Measurements from ENCODE around the gene FBLN1. TPM values are rescaled to one million over a fixed set of nuclear protein-coding genes. Genes with fewer than 3 reads are reported as not detected.

FBLN1 gene
- total and polyA plus RNA-seq, 2 of the 13 experiments (the other 11 are each of a cell fraction or from before 2014, with no cell fraction given), result 37.3 to 103 TPM

DNA sequence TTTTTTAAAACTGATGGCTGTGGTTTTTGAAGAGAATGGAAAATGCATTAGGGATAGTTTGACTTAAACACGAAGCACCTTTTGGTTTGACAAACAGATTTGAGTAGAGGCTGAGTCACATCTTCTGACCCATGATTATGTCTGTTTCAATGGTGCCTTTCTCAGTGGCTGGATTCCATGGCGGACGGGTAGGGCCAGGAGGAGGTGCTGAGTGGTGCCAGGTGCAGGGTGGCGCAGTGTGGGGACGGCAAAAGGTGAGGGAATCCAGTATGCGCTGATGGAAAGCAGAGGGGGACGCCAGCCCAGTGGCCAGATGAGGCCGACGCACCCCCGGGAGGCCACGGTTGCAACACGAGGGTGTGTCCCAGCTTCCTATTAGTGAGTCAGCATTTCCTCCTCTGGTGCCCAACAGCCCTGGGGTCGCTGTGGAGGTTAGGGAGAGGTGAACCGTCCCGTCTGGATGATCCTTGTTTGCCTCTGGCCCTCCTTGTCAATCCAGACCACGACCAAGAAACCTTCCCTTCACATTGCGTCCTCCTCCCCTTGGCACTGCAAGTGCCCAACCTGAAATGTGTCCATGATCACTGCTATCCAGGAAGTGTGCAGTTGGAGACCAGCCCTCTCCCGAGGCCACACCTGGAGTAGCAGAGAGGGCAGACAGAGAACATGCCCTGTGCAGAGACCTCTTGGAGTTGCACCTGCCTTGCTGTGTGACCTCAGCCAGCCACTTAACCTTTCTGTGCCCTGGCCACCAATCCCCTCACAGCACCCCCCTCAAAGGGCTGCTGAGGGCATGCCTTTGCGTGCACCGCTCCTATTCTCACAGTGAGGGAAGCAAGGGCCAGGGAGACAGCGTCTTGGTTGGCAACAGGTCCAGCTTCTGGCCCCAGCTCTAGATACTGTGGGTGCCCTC, 136.4 kb downstream of the FBLN1 start (continued):
- TF ChIP-seq ZNF687 (CRISPR knock-in tag; IDR thresholded peaks at IDR 0.05) (peak; percentile 80), CENPX (CRISPR knock-in tag; IDR thresholded peaks at IDR 0.05) (no peak), ETV5 (CRISPR knock-in tag; IDR thresholded peaks at IDR 0.05; ENCODE audit: borderline replicate concordance) (peak; percentile 47), ZNF337 (CRISPR knock-in tag; IDR thresholded peaks at IDR 0.05; ENCODE audit: borderline replicate concordance, low read depth) (no peak), ZNF260 (CRISPR knock-in tag; IDR thresholded peaks at IDR 0.05; ENCODE audit: borderline replicate concordance, low read depth) (no peak), YEATS2 (CRISPR knock-in tag; IDR thresholded peaks at IDR 0.05; ENCODE audit: borderline replicate concordance) (no peak), SAP130 (CRISPR knock-in tag; IDR thresholded peaks at IDR 0.05; ENCODE audit: low read depth) (peak; percentile 69), ZNF510 (CRISPR knock-in tag; IDR thresholded peaks at IDR 0.05; ENCODE audit: low read depth) (no peak), NCOA2 (CRISPR knock-in tag; IDR thresholded peaks at IDR 0.05) (no peak; the same call in 1 of the 2 replicates), ELF1 (CRISPR knock-in tag; IDR thresholded peaks at IDR 0.05) (0 out of 2 replicates have a peak, but pooled peaks have one; percentile 16), ZNF407 (CRISPR knock-in tag; IDR thresholded peaks at IDR 0.05; ENCODE audit: not compliant biosample characterization) (no peak), ZNF709 (CRISPR knock-in tag; IDR thresholded peaks at IDR 0.05) (no peak), ZNF264 (CRISPR knock-in tag; IDR thresholded peaks at IDR 0.05) (no peak), GPBP1L1 (CRISPR knock-in tag; IDR thresholded peaks at IDR 0.05) (no peak), CHCHD3 (CRISPR knock-in tag; IDR thresholded peaks at IDR 0.05) (no peak)

Measured in HepG2 (cell line).